Islet of Langerhans (tissue), 1 donor: ENCODE data around the gene ARID5B.
A peak's percentile ranks its signal among the peaks of the same experiment; 100 is the strongest.

Source experiments
- FAIRE-seq: peaks from one replicate; lab custom pipeline; 2011; peaks lifted over from hg19 to GRCh38; lab: Jason Lieb, UNC

The ARID5B gene

GRCh38 chr10:62053860-62054259 lies 152.4 kb downstream of the ARID5B start:
- FAIRE-seq = no peak

DNA sequence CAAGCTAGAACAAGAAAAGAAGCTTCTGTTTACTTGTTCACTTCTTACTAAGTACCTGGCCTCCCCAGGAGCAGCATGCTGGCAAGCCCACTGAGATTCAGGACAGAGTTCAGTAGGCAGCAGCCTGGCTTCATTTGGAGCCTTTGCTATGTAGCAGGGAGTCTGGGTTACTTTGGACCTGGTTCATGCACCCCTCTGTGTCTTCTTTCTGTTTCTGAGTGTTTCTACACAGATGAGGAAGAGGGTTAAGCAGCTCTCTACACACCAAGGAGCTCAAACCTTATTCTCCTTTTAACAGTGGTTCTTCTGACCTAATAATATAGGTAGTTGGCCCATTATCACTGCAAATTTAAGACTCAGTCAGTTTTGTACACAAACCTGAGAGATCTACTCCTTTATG lies 152.9 kb downstream of the ARID5B start:
- FAIRE-seq = no peak

DNA sequence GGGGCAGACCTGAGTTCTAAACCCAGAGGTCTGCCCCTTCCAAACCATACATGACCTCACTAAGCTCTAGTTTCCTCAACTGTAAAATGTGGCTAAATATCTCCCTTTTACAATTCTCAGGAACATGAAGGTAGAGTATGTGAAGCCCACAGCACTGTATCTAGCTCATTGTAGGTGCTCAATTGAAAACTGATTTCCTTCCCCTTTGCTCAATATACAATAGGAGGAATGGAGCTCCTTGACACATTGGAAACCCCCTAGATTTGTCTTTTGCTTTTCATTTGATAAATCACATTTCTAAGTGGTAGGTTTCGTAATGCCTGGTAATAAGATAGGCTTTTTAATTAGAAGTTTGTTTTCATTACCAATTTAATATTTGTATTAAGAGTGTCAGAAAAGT lies 153.3 kb downstream of the ARID5B start:
- no peak for FAIRE-seq

GRCh38 chr10:62056219-62056618 lies 154.7 kb downstream of the ARID5B start:
- FAIRE-seq = no peak

DNA sequence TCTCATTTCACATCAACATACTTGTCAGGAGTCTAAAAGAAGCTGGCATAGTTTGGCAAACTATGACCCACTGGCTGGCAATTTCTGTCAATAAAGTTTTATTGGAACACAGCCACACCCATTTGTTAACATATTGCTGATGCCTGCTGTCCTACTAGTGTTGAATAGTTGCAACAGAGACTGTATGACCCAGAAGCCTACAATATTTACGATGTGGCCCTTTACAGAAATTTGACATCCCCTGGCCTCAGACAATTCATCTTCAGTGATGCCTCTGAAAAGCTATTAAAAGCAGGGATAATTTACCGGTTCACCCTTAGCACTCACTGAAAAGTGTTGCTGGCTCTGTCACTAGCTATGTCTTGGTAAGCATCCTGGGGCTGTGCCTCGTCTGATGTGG lies 155.2 kb downstream of the ARID5B start:
- FAIRE-seq = no peak

DNA sequence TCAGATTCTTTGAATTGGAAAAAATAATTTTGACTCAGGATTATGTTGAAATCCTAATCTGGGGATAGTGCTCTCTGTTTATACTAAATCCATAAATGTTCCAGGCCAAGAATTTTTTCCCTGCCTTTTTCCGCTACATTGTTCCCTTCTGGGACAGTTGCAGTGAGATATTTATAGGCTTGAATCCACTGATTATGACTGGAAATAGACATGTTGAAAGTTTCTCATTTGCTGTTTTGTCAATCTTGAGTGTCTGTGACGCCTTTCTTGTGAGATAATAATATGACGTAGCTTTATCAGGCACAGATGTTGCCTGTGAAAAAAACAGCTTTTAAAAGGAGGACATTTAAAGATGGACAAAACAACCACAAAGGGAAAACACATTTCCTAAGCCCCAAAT lies 155.9 kb downstream of the ARID5B start:
- FAIRE-seq = no peak

DNA sequence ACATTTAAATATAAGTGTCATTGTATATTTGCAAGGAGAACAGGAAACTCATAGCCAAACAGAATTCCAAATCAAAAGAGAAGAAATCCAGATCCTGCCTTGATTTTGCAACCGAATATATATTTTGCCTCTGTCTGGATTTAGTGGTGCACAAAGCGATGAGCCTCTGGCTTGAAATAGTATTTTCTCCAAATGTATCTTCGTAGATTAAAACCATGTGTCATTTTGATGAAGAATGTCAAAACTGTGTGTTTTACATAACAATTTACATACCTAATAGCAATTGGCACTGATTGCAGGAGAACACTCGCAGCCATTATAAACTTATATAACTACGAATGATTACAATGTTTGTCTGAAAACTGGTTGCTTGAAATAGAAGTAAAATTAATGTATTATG lies 156.4 kb downstream of the ARID5B start:
- FAIRE-seq = peak; percentile 5

GRCh38 chr10:62058476-62058875 lies 157.0 kb downstream of the ARID5B start:
- FAIRE-seq = no peak

GRCh38 chr10:62058896-62059216 lies 157.4 kb downstream of the ARID5B start:
- FAIRE-seq = no peak

DNA sequence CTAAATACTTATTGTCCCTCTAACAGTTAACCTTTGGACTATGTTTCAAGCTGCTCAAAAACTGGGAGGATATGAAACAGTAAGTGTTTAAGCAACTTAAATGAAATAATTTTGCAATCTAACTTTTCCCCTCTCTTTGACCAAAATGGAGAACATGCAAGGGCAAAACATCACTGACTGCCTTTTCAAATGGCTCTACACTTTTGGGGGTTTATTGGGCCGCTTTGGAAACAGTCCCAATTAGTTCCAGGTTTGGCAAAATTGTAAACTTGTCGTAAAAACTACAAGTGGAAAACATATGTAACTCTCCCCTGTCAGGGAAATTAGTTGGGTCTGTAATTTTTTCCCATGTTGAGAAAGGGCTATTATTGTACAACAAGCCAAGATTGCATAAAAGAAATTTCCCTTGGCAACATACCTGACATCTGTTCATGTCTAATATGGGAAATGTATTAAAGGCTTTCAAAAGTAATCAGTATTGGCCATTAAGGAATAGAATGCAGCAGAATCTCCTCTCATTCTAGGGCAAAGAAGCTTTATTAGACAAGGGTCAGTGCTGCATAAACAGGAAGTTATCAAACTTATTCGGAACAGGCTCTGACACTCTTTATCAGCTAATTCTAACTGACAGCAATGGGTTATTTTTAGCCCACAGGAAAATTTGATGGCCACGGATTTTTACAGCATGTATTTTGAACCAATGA lies 157.9 kb downstream of the ARID5B start:
- FAIRE-seq = no peak

- FAIRE-seq = no peak
Measured at GRCh38 chr10:62062028-62062427, 160.5 kb downstream of the ARID5B start.

- no peak for FAIRE-seq
Measured at GRCh38 chr10:62062752-62063512, 161.4 kb downstream of the ARID5B start.

GRCh38 chr10:62063795-62064472 lies 162.4 kb downstream of the ARID5B start:
- no peak for FAIRE-seq

GRCh38 chr10:62067560-62067959 lies 166.1 kb downstream of the ARID5B start:
- FAIRE-seq = no peak

DNA sequence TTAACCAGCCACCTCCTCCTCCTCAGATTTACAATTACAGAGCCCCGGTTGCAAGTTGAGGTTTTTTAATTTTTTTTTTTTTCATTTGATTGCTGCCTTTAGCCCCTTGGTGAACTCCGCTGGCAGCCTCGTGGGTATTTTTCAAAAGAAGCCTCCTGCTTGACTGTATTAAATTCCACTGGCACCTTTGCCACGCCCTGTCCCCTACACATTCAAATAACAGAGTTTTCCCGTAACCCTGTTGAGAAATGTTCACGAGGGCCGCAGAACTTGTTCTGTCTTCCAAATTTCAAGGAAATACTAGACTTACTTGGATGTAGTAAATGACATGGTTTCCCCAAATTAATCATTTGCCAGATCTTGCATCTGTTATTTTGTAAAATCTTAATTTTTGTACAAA lies 167.0 kb downstream of the ARID5B start:
- FAIRE-seq = no peak

GRCh38 chr10:62069452-62070178 lies 168.1 kb downstream of the ARID5B start:
- no peak for FAIRE-seq

- FAIRE-seq = no peak
Measured at GRCh38 chr10:62071846-62072281, 170.4 kb downstream of the ARID5B start.

GRCh38 chr10:62072901-62073300 lies 171.4 kb downstream of the ARID5B start:
- no peak for FAIRE-seq

DNA sequence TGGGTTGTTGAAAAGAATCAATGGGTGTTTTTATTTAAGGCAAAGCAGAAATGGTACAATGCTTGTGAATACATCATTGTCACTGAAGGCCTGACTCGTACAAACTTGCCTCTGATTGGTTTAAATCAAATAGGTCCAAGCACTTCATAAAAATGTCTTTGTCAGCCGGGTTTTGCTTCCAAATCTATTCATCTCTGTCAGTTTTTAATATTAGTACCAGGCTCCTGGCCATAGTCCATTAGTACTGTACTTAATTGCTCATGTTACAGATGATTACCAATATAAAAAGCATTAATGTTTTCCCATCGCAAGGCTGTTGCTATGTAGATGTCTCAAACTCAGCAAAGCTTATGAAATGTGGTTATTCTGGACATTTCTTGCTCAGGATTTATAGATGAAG lies 171.9 kb downstream of the ARID5B start:
- FAIRE-seq = peak; percentile 88

DNA sequence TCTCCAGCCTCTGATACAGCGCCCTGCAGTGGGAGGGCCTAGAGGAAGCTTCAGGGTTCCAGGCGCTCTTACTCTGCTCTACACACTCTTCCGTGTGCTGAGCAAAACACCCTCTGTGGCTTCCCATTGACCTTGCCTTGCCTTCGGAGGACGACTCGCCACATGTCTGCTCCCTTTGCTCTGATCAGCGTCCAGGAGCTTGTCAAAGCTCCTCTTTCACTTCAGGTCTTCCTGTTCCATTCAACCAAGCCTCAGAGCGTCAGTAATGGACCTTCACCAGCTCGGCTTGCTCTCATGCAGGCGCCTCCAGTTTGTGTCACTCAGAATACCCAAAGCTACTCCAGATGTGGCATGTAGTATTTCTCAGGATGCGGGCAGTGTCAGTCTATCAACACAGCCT lies 173.9 kb downstream of the ARID5B start:
- FAIRE-seq = no peak

GRCh38 chr10:62075912-62076311 lies 174.4 kb downstream of the ARID5B start:
- no peak for FAIRE-seq

DNA sequence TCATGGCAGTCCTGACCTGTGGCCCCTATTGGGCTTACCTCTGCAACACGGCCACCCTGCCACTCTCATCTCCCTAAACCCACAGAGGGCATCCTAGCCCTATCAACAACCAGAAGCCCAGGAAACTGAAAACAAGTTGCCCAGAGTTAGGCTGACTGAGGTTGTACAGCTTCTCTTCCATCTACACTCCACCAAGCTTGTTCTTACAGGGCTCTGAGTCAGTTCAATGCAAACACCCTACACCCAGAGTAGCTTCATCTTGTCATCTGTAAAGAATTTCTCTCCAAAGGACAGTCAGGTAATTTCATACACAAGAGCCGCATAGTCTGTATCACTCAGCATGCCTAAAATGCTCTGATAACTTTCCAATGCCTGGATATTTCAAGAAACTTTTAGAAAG lies 175.4 kb downstream of the ARID5B start:
- no peak for FAIRE-seq
